G401 (cell line): ENCODE data around the gene RGS3. TPM values are rescaled to one million over a fixed set of nuclear protein-coding genes. Genes with fewer than 3 reads are reported as not detected.
A peak's percentile ranks its signal among the peaks of the same experiment; 100 is the strongest.
"Not testable (repeated sequence)": the region's sequence is repeated elsewhere in the genome, so short reads cannot be mapped to it uniquely, and the experiment has no call there.

Experiments
- DNase-seq: peaks from one replicate; pipeline ENCODE4 v3.0.0-alpha.2; 2015; ENCODE audit warnings: low spot score
- in situ Hi-C: cut with HindIII; loops from 2 replicates; pipeline ENCODE4 v1.10.0; 2016; ENCODE audit warnings: low sequenced_read_pairs, mixed read lengths
- total RNA-seq: library from RNA; depleted of rRNA; stranded (reverse); fragments of >200 nt; shearing (Covaris generic); gene quantifications from 2 replicates; pipeline ENCODE4 v1.2.3, GENCODE V29; 2014

The RGS3 gene
- total RNA-seq, 1 experiment from 2014 or later: 144 TPM

DNA sequence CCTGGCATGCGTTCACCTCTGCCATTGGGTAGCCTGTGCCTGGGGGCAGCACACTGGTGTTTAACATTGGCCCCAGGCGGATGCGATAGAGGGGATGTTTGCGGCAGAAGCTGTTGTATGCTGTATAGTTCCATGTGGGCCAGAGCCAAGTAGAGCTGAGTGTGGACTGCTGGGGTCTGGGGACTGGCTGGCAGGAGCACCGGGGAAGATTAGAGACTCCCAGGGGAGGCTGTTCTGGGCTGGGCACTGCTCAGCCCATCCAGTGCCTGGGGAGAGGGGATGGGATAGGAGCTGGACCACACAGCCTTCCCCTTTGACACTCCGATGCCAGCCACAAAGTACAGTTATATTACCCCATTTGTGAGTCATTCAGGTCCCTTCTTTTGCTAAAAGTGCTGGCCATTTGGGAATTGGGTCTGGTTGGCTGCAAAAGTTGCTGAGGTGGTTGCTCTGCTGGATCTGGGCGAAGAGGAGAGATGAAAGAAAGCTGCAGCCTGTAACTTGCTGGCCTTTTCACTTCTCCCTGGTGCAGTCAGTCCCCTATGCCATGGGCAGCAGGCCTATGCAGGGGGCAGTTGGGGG lies 73.8 kb downstream of the RGS3 start:
- in situ Hi-C loops: no loop called here

DNA sequence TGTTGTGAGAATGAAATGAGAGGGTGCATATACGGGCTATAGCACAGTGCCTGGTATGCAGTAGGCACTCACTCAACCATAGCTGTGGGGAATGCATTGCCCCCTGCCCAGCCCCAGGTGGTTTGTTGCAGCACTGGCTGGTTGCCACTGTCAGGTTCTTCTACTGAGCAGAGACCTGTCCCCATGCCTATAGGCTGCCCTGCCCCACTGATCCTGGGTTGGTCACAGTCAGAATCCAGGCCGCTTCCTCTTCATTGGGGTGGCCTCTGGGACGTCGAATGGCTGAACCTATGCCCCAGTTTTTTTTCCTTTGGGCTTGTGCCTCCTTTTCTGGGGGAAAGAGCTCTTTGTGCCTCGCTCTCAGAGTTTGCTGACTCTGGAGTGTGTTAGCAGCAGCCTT lies 74.6 kb downstream of the RGS3 start:
- no peak for DNase-seq
- in situ Hi-C loops: no loop called here

More for the DNA sequence above, 73.8 kb downstream of the RGS3 start:
- no peak for DNase-seq

DNA sequence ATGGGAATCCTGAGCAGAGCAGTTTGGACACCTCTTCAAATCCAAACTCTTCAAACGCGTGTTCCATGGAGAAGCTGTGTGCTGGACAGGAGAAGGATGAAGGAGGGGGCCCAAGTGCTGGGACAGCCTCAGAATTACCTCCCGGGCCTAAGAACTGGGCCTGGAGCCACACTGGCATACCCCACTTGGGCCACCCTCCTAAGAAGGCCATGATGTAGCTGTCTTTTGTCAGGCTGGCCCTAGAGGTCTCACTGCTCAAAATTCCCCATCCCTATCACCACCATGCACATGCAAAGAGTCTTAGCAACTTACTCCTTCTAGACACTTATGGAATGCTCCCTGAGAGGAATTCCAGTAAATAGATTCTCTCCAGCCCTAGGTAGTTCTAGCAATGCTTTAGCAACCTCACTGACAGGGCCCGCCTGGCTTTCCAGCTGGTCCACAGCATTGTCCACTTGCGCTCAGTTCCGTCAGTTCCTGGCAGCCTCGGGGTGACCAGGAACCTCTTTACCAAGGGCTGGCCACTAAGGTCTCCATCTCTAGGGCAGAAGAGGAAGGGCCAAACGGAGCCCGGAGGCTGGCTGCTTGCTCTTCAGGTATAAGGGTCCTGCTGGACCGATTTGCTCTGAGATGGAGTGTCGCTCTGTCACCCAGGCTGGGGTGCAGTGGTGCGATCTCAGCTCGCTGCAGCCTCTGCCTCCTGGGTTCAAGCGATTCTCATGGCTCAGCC lies 75.3 kb downstream of the RGS3 start:
- in situ Hi-C loops: no loop called here
- no peak for DNase-seq

DNA sequence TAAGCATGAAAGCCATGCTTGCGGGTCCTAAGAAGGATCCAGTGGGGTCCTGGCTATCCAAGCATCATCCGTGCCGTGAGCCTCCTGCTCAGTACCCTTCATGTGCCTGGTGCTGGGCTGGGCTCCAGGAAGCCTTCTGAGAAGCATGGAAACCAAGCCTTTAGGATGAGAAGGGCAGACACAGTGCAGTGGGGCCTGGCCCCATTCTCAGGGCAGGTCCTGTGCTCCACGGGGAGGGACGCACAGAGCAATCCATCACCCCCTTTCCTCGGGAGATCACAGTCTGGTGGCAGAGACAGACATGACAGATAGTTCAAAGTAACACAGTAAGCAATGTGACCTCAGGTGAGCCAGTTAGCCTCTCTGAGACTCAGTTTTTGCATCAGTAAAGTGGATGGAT lies 76.9 kb downstream of the RGS3 start:
- no peak for DNase-seq
- in situ Hi-C loops: no loop called here

DNA sequence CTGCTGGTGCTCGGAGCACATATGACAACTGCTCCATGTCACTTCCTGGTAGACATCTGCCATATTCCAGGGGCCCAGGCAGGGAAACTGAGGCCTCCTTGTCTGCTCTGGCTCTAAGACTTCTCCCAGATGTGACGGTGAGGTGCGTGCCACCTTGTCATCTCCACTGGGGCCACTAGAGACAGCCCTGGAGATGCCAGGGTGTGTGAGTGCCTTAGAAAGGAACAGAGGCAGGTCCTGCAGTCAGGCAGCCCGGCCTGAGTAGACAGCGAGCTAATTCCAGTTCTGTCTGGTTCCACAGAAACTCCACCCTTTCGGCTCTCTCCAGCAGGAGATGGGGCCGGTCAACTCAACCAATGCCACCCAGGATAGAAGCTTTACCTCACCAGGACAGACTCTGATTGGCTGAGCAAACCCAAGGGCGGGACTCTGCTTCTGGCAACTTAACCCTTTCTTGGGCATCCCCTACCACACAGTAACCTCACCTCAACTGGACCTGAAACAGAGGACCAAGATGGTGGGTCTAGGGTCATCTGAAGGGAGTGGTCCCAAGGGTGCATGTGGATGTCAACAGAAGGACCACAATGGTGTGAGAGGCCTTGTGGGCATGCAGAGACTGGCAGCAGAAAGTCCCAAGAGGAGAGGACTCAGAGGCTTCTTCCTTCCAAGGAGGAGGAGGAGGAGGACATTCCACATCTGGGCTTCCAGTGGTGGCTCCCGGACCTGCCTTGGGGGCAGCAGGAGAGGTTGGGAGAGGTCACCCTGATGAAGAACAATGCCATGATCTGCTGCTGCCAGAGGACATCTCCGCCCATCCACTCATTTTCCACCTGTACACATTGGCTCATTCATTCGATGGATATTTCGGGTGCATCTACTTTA lies 77.7 kb downstream of the RGS3 start:
- peak; percentile 43 for DNase-seq
- in situ Hi-C loops: no loop called here

DNA sequence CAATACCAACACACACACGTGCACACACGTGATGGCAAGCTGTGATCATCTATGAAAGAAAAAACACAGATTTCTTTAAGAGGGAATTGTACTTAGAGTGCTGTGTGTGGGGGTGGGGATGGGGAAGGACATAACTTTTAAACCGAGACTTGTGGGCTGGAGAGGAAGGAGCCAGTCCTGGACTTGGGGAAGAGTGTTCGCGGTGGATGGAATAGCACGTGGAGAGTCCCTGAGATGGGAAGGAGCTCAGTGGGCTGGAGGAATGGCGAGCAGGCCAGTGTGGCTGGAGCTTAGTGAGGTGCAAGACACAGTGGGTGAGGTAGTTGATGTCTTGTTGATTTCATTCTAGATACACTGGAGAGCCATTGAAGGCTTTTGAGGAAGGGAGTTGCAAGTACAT lies 78.5 kb downstream of the RGS3 start:
- in situ Hi-C loops: no loop called here
- DNase-seq: no peak

DNA sequence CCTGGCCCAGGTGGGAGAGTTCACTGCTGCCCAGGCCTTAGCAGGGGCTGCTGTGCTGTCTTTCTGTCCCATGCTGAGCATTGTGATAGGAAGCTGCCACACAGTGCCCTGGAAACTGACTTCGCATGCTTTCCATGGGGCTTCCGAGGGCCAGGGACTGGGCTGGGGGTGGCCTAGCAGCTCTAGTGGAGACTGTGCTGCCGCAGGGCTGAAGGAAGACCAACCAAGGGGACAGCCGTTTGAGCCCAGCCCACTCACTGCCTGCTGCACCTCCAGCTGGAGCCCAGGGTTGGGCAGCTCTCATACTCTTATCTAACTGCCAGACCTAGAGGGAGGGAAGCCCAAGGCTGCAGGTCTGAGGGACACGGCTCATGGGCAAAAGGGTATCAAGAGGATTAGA lies 79.2 kb downstream of the RGS3 start:
- in situ Hi-C loops: no loop called here
- DNase-seq: no peak

DNA sequence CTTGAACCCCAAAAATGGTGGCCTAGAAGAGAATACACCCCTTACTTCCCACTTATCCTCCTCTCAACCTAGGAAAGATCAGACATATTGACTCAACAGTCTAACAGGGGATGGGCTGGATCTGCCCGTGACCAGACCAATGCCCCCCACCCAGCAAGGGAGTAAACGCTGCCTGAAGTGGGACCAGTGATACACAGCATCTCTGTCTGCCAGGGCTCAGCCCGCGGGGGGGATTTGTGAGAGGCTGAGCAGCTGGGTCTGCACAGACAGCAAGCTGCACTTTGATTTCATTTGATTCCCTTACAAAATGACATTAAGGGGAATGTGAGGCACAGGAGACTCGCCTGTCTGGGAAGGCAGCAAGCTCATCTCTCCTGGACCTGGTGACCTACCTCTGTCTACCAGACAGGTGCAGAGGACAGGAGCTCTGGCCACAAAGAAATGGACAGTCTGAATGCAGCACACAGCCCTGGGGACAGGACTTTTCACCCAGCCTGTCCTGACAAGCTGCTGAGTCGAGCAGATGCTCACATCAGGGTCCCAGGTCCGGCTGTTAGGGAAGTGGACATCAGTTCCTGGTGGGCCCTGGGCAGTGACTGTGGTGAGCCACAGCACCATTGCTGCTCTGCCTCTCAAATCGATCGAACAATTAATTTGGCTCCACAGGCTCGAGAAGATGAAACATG lies 79.9 kb downstream of the RGS3 start:
- in situ Hi-C loops: no loop called here
- DNase-seq: no peak

DNA sequence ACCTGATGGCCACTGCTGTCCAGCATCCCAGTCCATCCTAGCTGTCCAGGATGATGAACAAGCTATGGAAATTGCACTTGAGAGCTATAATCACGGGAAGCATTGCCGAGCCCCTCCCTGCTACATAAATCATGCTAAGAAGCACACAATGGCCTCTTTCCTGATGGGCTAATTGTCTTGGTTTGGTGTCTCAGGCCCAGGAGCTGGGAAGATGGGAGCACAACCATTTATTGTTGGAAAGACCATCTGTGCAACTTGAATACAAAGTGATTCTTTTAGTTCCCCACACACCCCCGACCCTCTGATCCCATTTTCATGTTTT lies 80.4 kb downstream of the RGS3 start:
- in situ Hi-C loops: no loop called here
- DNase-seq: no peak

DNA sequence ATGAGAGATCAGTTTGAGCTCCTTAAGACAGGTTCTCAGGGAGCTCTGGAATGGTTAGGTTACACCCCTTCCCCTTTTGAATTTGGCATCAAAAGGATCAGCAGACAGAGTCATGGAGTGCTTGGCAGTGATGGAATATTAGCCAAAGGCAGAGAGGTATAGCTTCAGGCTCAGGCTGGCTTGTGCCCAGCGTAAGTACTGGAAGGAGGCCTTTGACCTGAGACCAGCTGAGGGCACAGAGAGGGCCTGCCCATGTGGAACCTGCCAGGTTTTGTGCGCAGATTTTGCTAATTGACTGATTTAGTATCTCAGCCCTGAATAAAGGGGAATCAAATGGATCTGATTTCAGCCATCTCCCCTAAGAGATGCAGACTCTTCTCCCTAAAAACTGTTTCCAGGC lies 81.5 kb downstream of the RGS3 start:
- in situ Hi-C loops: no loop called here
- DNase-seq: no peak

DNA sequence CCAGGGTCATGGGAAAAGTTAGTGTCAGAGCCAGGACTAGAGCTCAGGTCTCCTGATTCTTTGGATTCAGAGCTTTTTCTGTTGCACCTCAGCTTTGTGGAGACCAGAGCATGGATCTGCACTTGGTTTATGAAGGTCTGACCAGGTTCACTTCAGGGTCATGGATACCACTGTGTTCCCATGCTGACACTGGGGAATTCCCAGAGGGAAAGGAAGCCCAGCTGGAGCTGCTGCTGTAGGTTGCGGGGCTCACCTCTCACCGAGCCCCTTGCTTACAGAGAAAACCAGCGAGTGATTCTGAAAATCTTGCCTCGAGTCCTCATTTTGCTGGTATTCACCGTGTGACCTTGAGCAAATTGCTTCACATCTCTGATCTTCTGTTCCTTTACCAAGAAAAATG lies 83.0 kb downstream of the RGS3 start:
- in situ Hi-C loops: no loop called here
- no peak for DNase-seq

DNA sequence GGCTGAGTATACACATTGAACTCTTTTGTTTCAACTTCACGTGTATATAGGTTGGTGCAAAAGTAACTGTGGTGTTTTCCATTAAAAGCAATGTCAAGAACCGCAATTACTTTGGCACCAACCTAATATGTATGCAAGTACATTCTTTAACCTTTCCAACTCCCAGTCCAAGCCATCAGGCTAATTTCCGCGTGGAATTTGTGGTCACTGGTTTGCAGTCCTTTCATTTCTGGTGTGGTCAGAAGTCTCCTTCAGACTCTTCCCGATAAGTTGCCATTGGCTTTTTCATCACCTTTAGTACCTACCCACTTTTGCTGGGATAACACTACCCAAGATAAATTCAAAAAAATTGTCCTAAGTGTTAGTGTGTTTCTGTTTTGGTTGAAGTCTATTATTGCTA lies 84.0 kb downstream of the RGS3 start:
- in situ Hi-C loops: no loop called here
- no peak for DNase-seq

DNA sequence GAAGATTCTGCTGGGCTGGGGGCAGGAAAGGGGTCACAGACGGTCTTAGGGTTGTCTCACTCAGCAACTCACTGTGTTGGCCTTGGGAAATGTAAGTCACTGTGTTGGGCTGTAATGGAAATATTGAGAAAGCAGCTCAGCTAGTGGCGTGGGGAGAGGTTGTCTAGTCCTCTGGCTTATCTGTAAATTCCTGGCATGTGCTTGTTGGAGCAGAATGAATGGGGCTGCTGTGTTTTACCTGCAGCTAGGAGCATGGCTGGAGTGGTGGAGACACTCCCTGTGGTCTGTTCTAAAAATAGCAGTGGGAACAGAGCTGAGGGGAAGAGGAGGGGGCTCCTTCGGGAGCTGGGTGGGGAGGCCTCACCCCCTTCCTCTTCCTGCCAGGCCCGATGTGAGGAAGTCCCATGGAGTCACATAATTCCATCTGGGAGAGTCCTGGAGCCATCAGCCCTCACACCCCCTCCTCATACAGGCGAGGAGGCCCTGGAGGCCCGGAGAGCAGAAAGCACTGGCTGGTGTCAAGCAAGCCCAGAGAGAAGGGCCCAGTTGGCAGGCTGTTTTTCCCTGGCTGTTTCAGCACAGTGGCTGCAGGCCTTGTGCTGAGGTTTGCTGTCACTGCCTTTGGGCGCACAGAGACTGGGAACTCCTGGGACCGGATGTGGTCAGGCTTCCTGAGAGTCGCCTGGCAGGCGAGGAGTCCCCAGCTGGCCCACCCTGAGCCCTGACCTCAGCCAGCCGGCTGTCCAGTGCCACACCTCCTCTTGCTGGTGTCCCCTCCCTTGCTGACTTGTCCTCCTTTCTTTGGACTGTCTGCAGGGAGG lies 84.9 kb downstream of the RGS3 start:
- in situ Hi-C loops: no loop called here

DNA sequence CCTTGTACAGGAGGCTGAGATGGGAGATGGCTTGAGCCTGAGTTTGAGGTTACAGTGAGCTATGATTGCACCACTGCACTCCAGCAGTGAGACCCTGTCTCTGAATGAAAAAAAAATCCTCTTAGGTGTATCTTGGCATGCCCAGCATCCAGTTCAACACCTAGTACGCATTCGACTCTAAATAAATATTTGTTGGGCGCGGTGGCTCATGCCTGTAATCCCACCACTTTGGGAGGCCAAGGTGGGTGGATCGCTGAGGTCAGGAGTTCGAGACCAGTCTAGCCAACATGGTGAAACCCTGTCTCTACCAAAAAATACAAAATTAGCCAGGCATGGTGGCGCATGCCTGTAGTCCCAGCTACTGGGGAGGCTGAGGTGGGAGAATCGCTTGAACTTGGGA lies 86.4 kb downstream of the RGS3 start:
- in situ Hi-C loops, DNase-seq: not testable (repeated sequence)

More for the DNA sequence above, 84.9 kb downstream of the RGS3 start:
- DNase-seq: no peak

DNA sequence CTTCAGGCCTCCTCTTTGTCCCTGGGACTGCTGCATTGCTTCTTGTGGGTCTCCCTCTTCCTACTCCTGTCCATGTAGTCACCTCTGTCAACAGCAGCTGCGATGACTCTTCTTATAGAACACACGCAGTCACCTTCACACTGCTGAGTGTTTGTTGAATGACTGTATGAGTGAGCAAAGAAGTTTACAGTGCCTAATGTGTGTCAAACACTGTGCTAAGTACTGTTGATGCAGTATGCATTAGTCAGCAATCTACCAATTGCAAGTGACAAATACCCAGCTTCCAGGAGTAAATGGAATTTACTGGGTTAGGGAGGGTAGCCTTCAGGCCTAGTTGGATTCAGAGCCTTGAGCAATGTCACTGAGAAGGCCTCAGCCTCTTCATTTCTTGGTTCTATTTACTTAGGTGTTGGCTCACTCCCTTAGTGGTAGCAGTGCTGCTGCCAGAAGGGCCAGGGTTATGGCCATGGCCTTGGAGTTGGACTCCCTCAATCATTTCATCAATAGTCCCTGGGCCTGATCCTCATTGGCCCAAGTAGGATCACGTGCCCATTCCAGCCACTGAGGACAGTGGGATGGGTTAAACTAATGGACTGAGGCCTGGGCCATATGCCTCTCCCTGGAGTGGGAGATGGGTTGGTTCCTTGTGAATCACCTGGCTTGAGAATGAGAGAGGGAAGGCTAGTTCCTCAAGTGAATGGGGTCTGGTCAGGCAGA lies 93.5 kb downstream of the RGS3 start:
- in situ Hi-C loops: no loop called here

DNA sequence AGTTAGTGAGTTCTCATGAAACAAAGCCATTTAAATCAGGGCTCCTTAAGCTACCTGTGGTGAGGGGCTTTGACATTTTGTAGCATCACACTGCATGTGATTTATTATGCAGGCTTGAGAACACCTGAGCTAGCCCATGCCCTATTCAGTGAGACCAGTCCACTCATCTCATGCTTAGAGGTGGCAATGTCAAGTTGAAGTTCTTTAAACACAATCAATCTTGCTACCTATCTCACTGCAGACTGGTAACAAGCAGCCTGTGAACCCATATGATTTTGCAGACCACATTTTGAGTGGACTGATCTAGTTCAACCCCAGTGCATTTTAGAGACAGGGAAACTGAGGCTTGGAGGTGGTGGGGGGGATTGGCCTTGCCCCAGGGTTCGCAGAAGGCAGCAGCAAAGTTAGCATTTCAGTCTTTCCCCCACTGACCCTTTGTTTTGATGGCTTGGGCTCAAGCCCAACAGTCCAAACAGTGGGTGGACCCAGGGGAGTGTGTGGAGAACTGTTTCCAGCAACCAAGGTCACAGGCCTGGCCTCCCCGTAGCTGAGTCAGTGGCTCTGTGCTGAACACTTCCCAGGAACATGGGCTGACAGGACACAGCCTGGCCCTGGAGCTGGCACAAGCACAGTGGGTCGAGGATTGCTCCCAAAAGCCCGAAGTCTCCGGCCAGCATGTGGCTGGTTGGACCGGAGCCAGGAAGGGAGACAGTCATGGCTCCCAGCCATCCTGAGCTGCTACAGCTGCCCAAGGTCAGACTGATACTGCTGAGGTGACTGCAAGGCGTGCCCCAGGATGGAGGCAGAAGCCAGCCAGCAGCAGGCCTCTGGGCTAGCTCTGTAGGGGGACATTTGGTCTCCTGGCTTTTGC lies 95.3 kb downstream of the RGS3 start:
- in situ Hi-C loops: no loop called here
- no peak for DNase-seq

More for the DNA sequence above, 93.5 kb downstream of the RGS3 start:
- no peak for DNase-seq
